Stimulated activated CD4-positive, alpha-beta T cell treated with anti-CD3 and anti-CD28 coated beads, Interleukin-12 subunit alpha, Interleukin-12 subunit beta, amount 100 ng/mL, for 24 hours (primary cell): ENCODE measurements around the gene KNDC1.

ENCODE experiments used
- DNase-seq, 2 experiments: peaks; one replicate each; pipeline ENCODE4 v3.0.0-alpha.2; 2020; ENCODE audit warnings: low read depth in 2 of 2

KNDC1 gene

GRCh38 chr10:133206356-133207040, 46.5 kb downstream of the KNDC1 start:
- DNase-seq, result no peak

DNA sequence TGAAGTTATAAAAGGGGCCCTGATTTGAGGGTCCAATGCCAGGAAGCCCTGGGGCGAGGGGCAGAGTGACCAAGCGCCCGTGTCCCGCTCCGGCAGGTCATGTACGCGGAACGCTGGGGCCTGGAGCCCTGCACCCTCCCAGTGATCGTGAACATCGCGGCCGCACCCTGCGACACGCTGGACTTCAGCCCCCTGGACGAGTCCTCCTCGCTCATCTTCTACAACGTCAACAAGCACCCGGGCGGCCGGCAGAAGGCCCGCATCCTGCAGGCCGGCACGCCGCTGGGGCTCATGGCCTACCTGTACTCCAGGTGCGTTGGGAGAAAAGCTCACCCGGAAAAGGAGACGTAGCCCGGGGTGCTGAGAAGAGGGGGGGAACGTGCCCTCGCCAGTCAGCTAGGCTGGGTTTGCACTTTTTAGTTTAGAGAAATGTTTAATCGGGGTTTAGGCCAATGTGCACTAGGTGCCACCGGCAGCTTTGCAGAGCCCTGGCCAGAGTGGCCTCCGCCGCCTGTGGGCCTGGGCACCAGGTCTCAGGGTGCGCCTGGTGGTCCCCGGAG, 47.1 kb downstream of the KNDC1 start:
- no peak for DNase-seq

DNA sequence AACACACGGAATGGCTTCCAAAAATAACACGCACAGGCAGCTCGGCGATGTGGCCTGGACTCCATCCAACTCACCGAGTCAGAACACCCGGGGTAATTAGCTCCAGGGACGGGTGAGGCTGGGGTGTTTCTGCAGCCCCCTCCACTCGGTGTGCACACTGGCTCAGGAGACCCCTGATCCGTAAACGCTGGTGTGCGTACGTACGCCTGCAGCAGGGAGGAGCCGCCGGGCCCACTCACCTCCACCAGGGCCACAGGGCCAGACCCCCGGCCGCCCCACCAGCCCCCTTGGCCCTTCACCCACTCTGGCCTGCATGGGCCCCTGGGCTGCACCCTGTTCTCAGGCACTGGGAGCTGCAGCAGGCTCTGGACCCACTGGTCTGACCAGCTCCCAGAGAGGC, 47.6 kb downstream of the KNDC1 start:
- DNase-seq, result no peak

DNA sequence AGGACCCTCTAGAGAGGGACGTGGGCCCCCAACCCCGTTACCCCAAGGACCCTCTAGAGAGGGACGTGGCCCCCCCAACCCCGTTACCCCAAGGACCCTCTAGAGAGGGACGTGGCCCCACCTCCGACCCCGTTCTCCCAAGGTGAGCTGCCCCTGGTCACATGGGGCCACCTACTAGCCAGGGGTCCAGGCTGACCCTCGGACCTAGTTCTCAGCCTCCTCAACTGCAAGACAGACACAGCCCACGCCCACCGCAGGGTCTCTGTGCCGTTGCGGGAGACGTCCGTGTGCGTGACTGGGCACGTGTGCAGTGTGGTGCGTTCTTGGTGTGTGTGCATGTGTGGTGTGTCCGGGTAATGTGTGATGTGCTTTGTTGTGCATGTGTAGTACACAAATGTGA, 48.4 kb downstream of the KNDC1 start:
- DNase-seq, result no peak

GRCh38 chr10:133209117-133209516, 49.1 kb downstream of the KNDC1 start:
- no peak for DNase-seq

DNA sequence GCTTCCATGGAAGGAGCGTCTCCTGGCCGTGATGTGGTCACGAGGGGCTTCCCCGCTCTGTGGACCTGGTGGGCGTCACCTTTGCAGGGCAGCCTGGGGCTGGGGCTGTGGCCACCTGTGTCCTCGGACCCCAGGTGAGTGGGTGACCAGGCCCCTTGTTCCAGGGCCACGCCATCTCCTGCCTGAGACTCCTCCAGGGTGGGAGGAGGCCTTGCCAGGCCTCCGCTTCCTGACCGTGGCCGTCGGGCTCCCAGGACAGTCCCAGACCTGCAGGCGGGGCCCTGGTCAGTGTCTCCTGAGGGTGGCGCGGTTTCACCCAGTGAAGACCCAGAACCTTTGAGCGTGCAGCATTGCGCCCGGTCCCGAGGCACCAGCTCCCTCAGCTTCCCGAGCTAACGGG, 49.6 kb downstream of the KNDC1 start:
- no peak for DNase-seq

- DNase-seq, result no peak
Observed at GRCh38 chr10:133210398-133211140, 50.5 kb downstream of the KNDC1 start.

- no peak for DNase-seq
Observed at GRCh38 chr10:133211141-133211830, 51.3 kb downstream of the KNDC1 start.

DNA sequence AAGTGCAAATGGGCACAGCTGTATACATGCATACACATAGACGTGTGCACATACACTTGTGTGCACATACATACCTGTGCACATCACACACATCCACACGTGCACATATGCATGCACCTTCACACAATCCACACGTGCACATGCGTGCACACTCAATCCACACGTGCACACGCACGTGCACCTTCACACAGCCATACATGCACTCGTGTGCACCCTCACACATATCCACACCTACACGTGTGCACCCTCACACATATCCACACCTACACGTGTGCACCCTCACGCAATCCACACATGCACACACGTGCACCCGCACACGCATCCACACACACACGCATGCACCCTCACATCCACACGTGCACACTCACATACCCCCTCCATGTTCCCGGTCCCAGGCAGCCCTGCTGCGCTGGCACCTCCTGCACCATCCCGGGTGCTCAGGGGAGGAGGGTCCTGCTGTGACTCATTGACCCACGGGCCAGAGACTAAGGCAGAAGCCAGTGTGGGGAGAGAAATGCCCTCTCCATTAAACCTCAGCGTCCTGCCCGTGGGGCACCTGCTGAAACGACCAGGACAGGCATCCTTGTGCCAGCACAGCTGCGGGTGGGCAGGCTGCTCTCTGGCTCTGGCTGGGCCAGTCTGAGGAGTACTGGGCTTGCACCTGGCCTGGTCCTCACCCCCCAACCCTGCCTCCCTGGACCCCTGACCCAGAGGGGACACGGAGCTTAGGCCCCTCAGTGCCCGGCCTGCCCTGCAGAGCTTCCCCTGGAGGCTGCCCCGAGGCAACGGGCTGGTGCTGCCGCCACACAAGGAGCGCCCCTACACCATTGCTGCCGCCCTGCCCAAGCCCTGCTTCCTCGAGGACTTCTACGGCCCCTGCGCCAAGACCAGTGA, 52.2 kb downstream of the KNDC1 start:
- DNase-seq, result no peak

DNA sequence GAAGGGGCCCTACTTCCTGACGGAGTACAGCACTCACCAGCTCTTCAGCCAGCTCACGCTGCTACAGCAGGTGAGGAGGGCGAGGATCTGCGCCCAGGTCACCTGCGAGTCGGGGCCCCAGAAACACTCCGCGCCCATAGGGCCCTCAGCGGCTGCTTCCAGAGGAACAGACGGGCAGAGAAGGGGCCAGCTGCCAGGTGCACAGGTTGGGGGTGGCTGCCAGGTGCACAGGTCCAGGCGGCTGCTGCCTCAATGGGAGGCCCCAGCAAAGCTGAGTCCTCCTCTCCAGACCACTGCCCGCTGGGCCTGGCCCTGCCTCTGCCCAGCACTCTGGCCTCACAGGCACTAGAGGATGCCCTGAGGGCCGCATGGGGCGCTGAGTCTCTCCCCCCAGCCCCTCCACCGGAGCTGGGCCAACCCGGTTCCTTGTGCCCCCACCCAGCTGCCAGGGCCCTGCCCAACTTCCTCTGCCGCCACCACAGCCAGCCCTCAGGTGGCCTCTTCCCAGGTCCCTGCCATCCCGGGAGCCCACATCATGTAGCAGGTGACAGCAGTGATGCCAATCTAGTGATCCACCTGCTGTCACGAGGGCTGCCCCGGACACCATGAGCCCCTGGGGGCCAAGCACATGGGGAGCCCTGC, 53.0 kb downstream of the KNDC1 start:
- DNase-seq, result no peak

- DNase-seq, result no peak
Observed at GRCh38 chr10:133213641-133214467, 53.8 kb downstream of the KNDC1 start.

DNA sequence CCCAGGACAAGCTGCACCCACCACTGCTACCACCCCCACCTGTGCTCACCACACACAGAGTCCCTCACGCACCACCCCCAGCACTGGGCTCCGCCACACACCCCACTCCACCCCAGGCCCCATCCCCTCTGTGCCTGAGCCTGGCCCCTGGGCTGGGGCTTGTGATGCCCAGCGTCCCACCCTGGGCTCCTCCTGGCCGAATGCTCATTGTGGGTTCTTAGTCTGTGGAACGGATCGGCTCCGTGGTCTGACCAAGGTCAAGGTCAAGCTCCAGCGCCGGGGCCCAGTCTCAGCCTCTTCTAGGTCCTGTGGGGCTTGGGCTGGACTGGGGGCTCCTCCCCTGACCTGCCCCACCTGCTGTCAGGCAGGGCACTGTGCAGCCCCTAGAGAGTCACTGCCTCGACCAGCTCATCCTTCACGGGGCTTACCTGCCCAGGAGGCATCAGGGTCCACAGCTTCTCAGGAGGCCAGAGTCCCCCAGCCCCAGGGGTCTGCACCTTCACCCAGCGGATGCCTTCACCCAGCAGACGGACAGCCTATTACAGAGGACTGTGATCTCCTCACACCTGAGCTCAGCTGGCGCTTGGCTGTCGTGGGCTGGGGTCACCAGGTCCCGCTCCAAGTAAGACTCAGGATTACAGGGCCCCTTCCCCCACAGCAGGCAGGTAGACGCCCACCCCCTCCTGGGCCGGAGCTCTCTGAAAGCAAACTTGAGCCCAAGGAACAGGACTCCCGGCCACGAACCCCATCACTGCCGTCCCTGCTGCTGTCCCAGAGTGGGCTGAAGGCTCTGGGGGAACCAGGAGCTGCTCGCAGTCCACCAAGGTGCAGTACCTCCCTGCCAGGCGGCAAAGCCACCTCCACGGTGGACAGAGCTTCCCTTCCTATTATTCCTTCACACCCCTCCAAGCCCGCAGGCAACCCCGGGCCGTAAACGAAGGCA, 54.7 kb downstream of the KNDC1 start:
- no peak for DNase-seq

GRCh38 chr10:133215586-133215985, 55.6 kb downstream of the KNDC1 start:
- no peak for DNase-seq

- DNase-seq, result no peak
Observed at GRCh38 chr10:133216776-133217175, 56.8 kb downstream of the KNDC1 start.

DNA sequence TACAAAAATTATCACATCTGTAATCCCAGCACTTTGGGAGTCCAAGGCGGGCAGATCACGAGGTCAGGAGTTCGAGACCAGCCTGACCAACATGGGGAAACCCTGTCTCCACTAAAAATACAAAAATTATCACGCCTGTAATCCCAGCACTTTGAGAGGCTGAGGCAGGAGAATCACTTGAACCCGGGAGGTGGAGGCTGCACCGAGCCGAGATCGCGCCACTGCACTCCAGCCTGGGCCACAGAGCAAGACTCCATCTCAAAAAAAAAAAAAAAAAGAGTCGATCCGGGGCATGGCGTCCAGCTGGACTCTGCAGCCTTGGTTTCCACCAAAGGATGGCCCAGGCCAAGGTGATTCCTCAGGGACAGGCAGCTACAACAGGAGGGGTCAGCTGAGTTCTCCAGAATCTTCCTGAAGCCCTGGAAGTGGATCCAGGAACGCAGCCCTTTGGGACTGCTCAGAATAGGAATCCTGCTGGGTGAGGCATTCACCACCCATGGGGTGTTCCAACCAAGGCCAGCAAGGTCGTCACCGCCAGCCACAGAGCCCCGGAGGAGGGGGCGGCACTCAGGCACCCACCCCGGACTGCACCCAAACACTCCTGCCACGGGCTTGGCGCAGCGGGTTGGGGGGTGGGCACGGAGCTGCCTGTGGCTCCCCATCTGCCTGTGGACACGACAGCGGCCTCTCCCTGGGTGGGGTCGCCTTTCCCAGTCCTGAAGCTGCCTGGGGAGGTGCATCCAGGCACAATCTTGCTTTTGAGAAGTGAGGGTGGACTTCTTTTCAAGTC, 58.0 kb downstream of the KNDC1 start:
- no peak for DNase-seq

DNA sequence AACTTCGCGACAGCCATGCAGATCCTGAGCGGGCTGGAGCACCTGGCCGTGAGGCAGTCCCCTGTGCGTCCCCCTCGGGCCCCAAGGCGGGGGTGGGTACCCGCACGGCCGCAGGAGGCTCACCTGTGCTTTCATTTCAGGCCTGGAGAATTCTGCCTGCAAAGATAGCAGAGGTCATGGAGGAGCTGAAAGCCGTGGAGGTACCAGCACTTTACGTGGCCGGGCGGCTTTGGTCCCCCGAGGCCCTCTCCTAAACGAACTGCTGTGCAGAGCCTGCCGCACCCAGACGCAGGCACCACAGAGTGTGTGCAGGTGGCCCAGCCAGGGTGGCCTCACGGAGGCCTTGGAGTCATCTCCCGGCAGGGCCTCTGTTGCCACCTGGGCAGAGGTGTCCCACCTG, 58.9 kb downstream of the KNDC1 start:
- DNase-seq, result no peak

DNA sequence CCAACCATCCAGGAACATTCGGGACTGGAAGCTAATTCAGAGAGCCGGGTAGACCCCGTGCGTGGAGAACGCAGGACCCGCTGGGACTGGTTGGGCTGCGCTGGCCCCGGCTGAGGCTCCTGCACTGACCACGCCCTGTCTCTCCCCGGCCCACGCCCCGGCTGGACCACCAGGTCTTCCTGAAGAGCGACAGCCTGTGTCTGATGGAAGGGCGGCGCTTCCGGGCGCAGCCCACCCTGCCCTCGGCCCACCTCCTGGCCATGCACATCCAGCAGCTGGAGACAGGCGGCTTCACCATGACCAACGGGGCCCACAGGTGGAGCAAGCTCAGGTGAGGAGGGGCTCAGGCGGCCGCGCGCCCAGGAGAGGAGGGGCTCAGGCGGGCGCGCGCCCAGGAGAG, 59.8 kb downstream of the KNDC1 start:
- DNase-seq, result no peak

DNA sequence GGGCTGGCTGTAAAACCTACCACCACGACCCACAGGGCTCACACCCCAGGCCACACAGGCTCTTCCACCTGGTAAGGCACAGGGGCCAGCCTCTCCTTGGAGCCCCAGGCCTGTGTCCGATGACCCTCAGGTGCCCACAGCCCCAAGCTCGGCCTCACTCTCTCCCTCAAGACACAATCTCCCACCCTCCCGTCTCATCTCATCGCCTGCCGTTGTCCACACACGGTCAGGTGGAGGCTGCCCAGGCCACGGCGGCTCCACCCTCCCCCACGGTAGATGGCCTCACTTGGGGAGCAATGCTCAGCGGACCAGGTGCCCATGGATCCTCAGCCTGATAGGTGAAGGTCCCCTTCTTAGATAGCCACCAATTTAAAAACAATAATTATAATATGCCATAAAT, 61.3 kb downstream of the KNDC1 start:
- DNase-seq, result no peak
